ENCODE data around the gene AFF4. TPM values are rescaled to one million over a fixed set of nuclear protein-coding genes. Genes with fewer than 3 reads are reported as not detected.
A peak's percentile ranks its signal among the peaks of the same experiment; 100 is the strongest.

AFF4 gene
- total and polyA plus RNA-seq, 2 donors (not counting 1 experiment from before 2014, with no cell fraction given), result 16.2 to 81.5 TPM

GRCh38 chr5:132887283-132887682 lies 76.2 kb downstream of the AFF4 start:
- Mint-ChIP-seq H3K4me3 (no peak overlapping the region), H3K27me3 (no peaks in the 10 kb centered on the region), H3K4me1 (peaks cover 8% of the 10 kb centered on the region), H3K9me3 (ENCODE audit: insufficient read depth) (no peaks in the 10 kb centered on the region), H3K27ac (no peak overlapping the region)
- Histone ChIP-seq H3K4me2 (replicated peaks; ENCODE audit: low read depth, low read length, poor library complexity, severe bottlenecking) (no peak overlapping the region), H3K9ac (ENCODE audit: low read length) (no peak overlapping the region), H3K36me3 (replicated peaks in 1 of 2; ENCODE audit: control extremely low read depth in 1 of 2, control insufficient read depth in 1 of 2, extremely low read depth in 1 of 2, insufficient read depth in 2 of 2, low read length in 1 of 2) (peaks cover 25 to 54% of the 10 kb centered on the region in 2 experiments), H3K27ac (ENCODE audit: low read length in 2 of 2) (no peak overlapping the region), H3K4me1 (ENCODE audit: control insufficient read depth in 2 of 2, insufficient read depth in 2 of 2, low read length in 2 of 2) (no peaks in the 10 kb centered on the region), H3K79me2 (ENCODE audit: control insufficient read depth, insufficient read depth, low read length) (peaks cover 4% of the 10 kb centered on the region), H3K9me3 (ENCODE audit: control extremely low read depth in 1 of 3, control insufficient read depth in 2 of 3, insufficient read depth in 1 of 3, low read length in 2 of 3) (no peaks in the 10 kb centered on the region), H2AFZ (ENCODE audit: insufficient read depth, low read depth, low read length, poor library complexity, severe bottlenecking) (no peak overlapping the region), H3K4me3 (ENCODE audit: control extremely low read depth in 1 of 5, extremely low read depth in 1 of 5, insufficient read depth in 1 of 5, low read depth in 2 of 5, low read length in 4 of 5) (no peak overlapping the region), H4K20me1 (ENCODE audit: control insufficient read depth, insufficient read depth, low read length, poor library complexity, severe bottlenecking) (no peaks in the 10 kb centered on the region), H3K27me3 (replicated peaks in 1 of 4; ENCODE audit: control extremely low read depth in 1 of 4, control insufficient read depth in 3 of 4, insufficient read depth in 4 of 4, low read length in 3 of 4) (no peaks in the 10 kb centered on the region)
- TF ChIP-seq CTCF (IDR thresholded peaks at IDR 0.05) (no peak), EZH2 (IDR thresholded peaks at IDR 0.05; ENCODE audit: borderline replicate concordance, insufficient read depth, low read depth, low read length, poor library complexity, severe bottlenecking) (no peak)
- ATAC-seq (ENCODE audit: low read depth), result no peak
- POLR2A ChIA-PET, result no interaction called here
- intact Hi-C loops (cut with micrococcal nuclease), result no loop called here
- CTCF ChIA-PET, result interaction anchor here (0.6 to 7.9 kb wide), 2 partner anchors 58 to 501 kb away, joined by 3 to 75 read pairs; partner anchors contain the start of gene SHROOM1
- DNase-seq, result no peak
- no CpG with 5 or more reads among the region's 1 CpG for WGBS (ENCODE audit: insufficient coverage)

- Mint-ChIP-seq H3K27me3 (no peaks in the 10 kb centered on the region), H3K4me3 (no peak overlapping the region), H3K9me3 (ENCODE audit: insufficient read depth) (no peaks in the 10 kb centered on the region), H3K4me1 (peaks cover 8% of the 10 kb centered on the region), H3K27ac (peak overlapping the region; percentile 50)
- no peak overlapping the region for H3K4me3 ChIP-seq (ENCODE audit: control extremely low read depth in 1 of 5, extremely low read depth in 1 of 5, insufficient read depth in 1 of 5, low read depth in 2 of 5, low read length in 4 of 5)
- H3K27me3 ChIP-seq (replicated peaks in 1 of 4; ENCODE audit: control extremely low read depth in 1 of 4, control insufficient read depth in 3 of 4, insufficient read depth in 4 of 4, low read length in 3 of 4), result no peaks in the 10 kb centered on the region
- ATAC-seq (ENCODE audit: low read depth) (no peak), DNase-seq (peak; percentile 42)
- ChIA-PET CTCF (interaction anchor here (0.6 to 7.9 kb wide), 2 partner anchors 57 to 500 kb away, joined by 3 to 75 read pairs; partner anchors contain the start of gene SHROOM1), POLR2A (no interaction called here)
- no peak overlapping the region for H2AFZ ChIP-seq (ENCODE audit: insufficient read depth, low read depth, low read length, poor library complexity, severe bottlenecking)
- H3K27ac ChIP-seq (ENCODE audit: low read length in 2 of 2), result peak overlapping the region in 1 of 2 donors; percentile 46
- no peaks in the 10 kb centered on the region for H3K79me2 ChIP-seq (ENCODE audit: control insufficient read depth, insufficient read depth, low read length)
- intact Hi-C loops (cut with micrococcal nuclease), result no loop called here
- TF ChIP-seq CTCF (IDR thresholded peaks at IDR 0.05) (no peak), EZH2 (IDR thresholded peaks at IDR 0.05; ENCODE audit: borderline replicate concordance, insufficient read depth, low read depth, low read length, poor library complexity, severe bottlenecking) (no peak)
- H4K20me1 ChIP-seq (ENCODE audit: control insufficient read depth, insufficient read depth, low read length, poor library complexity, severe bottlenecking), result no peaks in the 10 kb centered on the region
- no peaks in the 10 kb centered on the region for H3K4me1 ChIP-seq (ENCODE audit: control insufficient read depth in 2 of 2, insufficient read depth in 2 of 2, low read length in 2 of 2)
- WGBS (ENCODE audit: insufficient coverage), result 92% methylated on average over 6 of the region's 11 CpGs
- no peak overlapping the region for H3K9ac ChIP-seq (ENCODE audit: low read length)
- H3K9me3 ChIP-seq (ENCODE audit: control extremely low read depth in 1 of 3, control insufficient read depth in 2 of 3, insufficient read depth in 1 of 3, low read length in 2 of 3), result no peaks in the 10 kb centered on the region
- no peak overlapping the region for H3K4me2 ChIP-seq (replicated peaks; ENCODE audit: low read depth, low read length, poor library complexity, severe bottlenecking)
- peaks cover 24 to 54% of the 10 kb centered on the region in 2 experiments for H3K36me3 ChIP-seq (replicated peaks in 1 of 2; ENCODE audit: control extremely low read depth in 1 of 2, control insufficient read depth in 1 of 2, extremely low read depth in 1 of 2, insufficient read depth in 2 of 2, low read length in 1 of 2)
Observed at GRCh38 chr5:132886064-132886823, 77.2 kb downstream of the AFF4 start.

All from B cell (primary cell).